Activated CD4-positive, CD25-positive, alpha-beta regulatory T cell treated with anti-CD3 and anti-CD28 coated beads, Interleukin-2, amount 50 U/mL, for 24 hours (primary cell): ENCODE measurements around the gene PRDX5.

Experiments
- ATAC-seq, 2 donors: fragments of 150-1000 bp; cut with Tn5 transposase; one replicate each; pipeline ENCODE4 v1.10.0; 2021; ENCODE audit warnings: mild to moderate bottlenecking in 1 of 2, moderate library complexity in 1 of 2

The PRDX5 gene

GRCh38 chr11:64349404-64349803 lies 31.5 kb downstream of the PRDX5 start:
- ATAC-seq: no peak

- ATAC-seq: no peak
Observed at GRCh38 chr11:64351136-64351631, 33.3 kb downstream of the PRDX5 start.

- no peak for ATAC-seq
Observed at GRCh38 chr11:64352099-64352994, 34.4 kb downstream of the PRDX5 start.

GRCh38 chr11:64352995-64353714 lies 35.2 kb downstream of the PRDX5 start:
- ATAC-seq: no peak

GRCh38 chr11:64353715-64354506 lies 36.0 kb downstream of the PRDX5 start:
- no peak for ATAC-seq

GRCh38 chr11:64355078-64355940 lies 37.4 kb downstream of the PRDX5 start:
- ATAC-seq: no peak

GRCh38 chr11:64356498-64357411 lies 38.8 kb downstream of the PRDX5 start:
- no peak for ATAC-seq

GRCh38 chr11:64357446-64357845 lies 39.5 kb downstream of the PRDX5 start:
- ATAC-seq: no peak

- peak; percentile 67 to 69 for ATAC-seq
Observed at GRCh38 chr11:64357904-64358535, 40.1 kb downstream of the PRDX5 start.

GRCh38 chr11:64358536-64358906 lies 40.6 kb downstream of the PRDX5 start:
- ATAC-seq: no peak

GRCh38 chr11:64358907-64359711 lies 41.2 kb downstream of the PRDX5 start, which contains the start of gene RPS6KA4:
Gene RPS6KA4 (plus strand): TSS chr11:64359162. CDS start chr11:64359236, 74 bp downstream.
- peak; percentile 82 to 83 for ATAC-seq

- ATAC-seq: no peak
Observed at GRCh38 chr11:64359712-64360445, 42.0 kb downstream of the PRDX5 start.

- no peak for ATAC-seq
Observed at GRCh38 chr11:64360448-64360921, 42.6 kb downstream of the PRDX5 start.

- ATAC-seq: no peak
Observed at GRCh38 chr11:64361659-64362058, 43.7 kb downstream of the PRDX5 start.

- ATAC-seq: no peak
Observed at GRCh38 chr11:64362339-64362738, 44.4 kb downstream of the PRDX5 start.

- ATAC-seq: no peak
Observed at GRCh38 chr11:64364435-64364834, 46.5 kb downstream of the PRDX5 start.

- ATAC-seq: no peak
Observed at GRCh38 chr11:64364911-64365310, 47.0 kb downstream of the PRDX5 start.

GRCh38 chr11:64366751-64367150 lies 48.8 kb downstream of the PRDX5 start:
- ATAC-seq: no peak
